Chondrocyte (in vitro differentiated cells): Measurements from ENCODE around the gene CFAP20DC. TPM values are rescaled to one million over a fixed set of nuclear protein-coding genes. Genes with fewer than 3 reads are reported as not detected.

Experiments used
- DNase-seq: peaks from one replicate; pipeline ENCODE4 v3.0.0; 2021; ENCODE audit warnings: mixed read lengths, low spot score
- H3K27ac Mint-ChIP-seq: one replicate; pipeline ENCODE4 v1.8.0; 2021; ENCODE audit warnings: mild to moderate bottlenecking, moderate library complexity, mixed read lengths; ENCODE audit not compliant: unreplicated experiment
- H3K27me3 Mint-ChIP-seq: 2 replicates; pipeline ENCODE4 v1.8.0; 2021; ENCODE audit warnings: low read depth, mixed read lengths
- H3K36me3 Mint-ChIP-seq: 2 replicates; pipeline ENCODE4 v1.8.0; 2021; ENCODE audit warnings: low read depth, mixed read lengths
- H3K4me1 Mint-ChIP-seq: 2 replicates; pipeline ENCODE4 v1.8.0; 2021; ENCODE audit warnings: low read depth, mild to moderate bottlenecking, mixed read lengths
- H3K4me3 Mint-ChIP-seq: one replicate; pipeline ENCODE4 v1.8.0; 2021; ENCODE audit warnings: mild to moderate bottlenecking, moderate library complexity, mixed read lengths; ENCODE audit not compliant: unreplicated experiment
- H3K9me3 Mint-ChIP-seq: 2 replicates; pipeline ENCODE4 v1.8.0; 2021; ENCODE audit warnings: low read depth, mixed read lengths
- CTCF ChIP-seq: fragments of 200-600 bp; sonication (generic); IDR thresholded peaks from 2 replicates; pipeline ENCODE4 v1.5.0; 2021; ENCODE audit warnings: antibody characterized with exemption, mild to moderate bottlenecking, moderate library complexity
- total RNA-seq: library from RNA; stranded (reverse); gene quantifications from 3 replicates; pipeline ENCODE4 v1.2.1, GENCODE V29; 2021

CFAP20DC gene
- total RNA-seq, 1 donor from 2014 or later = 3.1 TPM

GRCh38 chr3:58866079-58866478 lies 183.7 kb downstream of the CFAP20DC start:
- Mint-ChIP-seq H3K27me3 (no peaks in the 10 kb centered on the region), H3K27ac (no peak overlapping the region)

DNA sequence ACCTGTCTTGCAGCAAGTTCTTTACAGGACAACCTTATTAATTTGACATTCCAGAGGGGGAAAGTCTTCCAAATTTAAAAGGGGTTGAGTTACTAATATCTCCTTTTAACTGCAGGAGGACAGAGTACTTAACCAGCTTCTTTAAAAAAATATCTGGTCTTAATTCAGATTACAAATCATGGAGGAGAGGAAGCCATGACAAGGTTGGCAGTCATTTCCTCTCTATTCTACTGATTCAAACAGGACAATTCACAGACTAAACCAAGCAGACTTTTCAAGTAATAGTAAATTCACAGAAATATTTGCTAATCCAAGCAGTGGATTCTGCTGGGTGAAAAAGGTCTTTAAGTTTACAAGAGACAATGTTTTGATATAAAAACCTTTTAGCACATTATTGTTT lies 185.3 kb downstream of the CFAP20DC start:
- Mint-ChIP-seq H3K4me1 (peaks cover 6% of the 10 kb centered on the region), H3K4me3 (no peak overlapping the region), H3K9me3 (no peaks in the 10 kb centered on the region), H3K27ac (no peak overlapping the region), H3K27me3 (no peaks in the 10 kb centered on the region), H3K36me3 (no peaks in the 10 kb centered on the region)
- TF ChIP-seq CTCF = no peak
- DNase-seq = no peak

More at GRCh38 chr3:58866079-58866478, 183.7 kb downstream of the CFAP20DC start:
- TF ChIP-seq CTCF = no peak
- DNase-seq = no peak
- Mint-ChIP-seq H3K36me3 (no peaks in the 10 kb centered on the region), H3K4me3 (no peak overlapping the region), H3K4me1 (peaks cover 6% of the 10 kb centered on the region), H3K9me3 (no peaks in the 10 kb centered on the region)

- Mint-ChIP-seq H3K9me3 (no peaks in the 10 kb centered on the region), H3K4me1 (peaks cover 8% of the 10 kb centered on the region), H3K27ac (no peak overlapping the region), H3K27me3 (no peaks in the 10 kb centered on the region), H3K36me3 (no peaks in the 10 kb centered on the region), H3K4me3 (no peak overlapping the region)
- no peak for TF ChIP-seq CTCF
- no peak for DNase-seq
These were observed 186.6 kb downstream of the CFAP20DC start for GRCh38 chr3:58863206-58863605.

GRCh38 chr3:58861551-58861950 lies 188.3 kb downstream of the CFAP20DC start:
- Mint-ChIP-seq H3K27me3 (no peaks in the 10 kb centered on the region), H3K27ac (no peak overlapping the region), H3K9me3 (no peaks in the 10 kb centered on the region), H3K4me3 (no peak overlapping the region), H3K36me3 (no peaks in the 10 kb centered on the region), H3K4me1 (peaks cover 22% of the 10 kb centered on the region)
- no peak for TF ChIP-seq CTCF
- DNase-seq = no peak

GRCh38 chr3:58858126-58858525 lies 191.7 kb downstream of the CFAP20DC start:
- Mint-ChIP-seq H3K4me3 (no peak overlapping the region), H3K27me3 (no peaks in the 10 kb centered on the region), H3K27ac (no peak overlapping the region), H3K36me3 (peaks cover 1% of the 10 kb centered on the region), H3K4me1 (peaks cover 16% of the 10 kb centered on the region), H3K9me3 (no peaks in the 10 kb centered on the region)
- no peak for TF ChIP-seq CTCF
- no peak for DNase-seq
